GM21723 (cell line): ENCODE results near the gene RPS4Y1.
"Not testable (repeated sequence)": the region's sequence is repeated elsewhere in the genome, so short reads cannot be mapped to it uniquely, and the experiment has no call there.

ENCODE experiments used
- ATAC-seq: cut with Tn5 transposase; IDR thresholded peaks from one replicate; pipeline ENCODE4 v1.9.1; 2021; ENCODE audit warnings: mild to moderate bottlenecking, moderate library complexity; ENCODE audit not compliant: unreplicated experiment

RPS4Y1 gene

DNA sequence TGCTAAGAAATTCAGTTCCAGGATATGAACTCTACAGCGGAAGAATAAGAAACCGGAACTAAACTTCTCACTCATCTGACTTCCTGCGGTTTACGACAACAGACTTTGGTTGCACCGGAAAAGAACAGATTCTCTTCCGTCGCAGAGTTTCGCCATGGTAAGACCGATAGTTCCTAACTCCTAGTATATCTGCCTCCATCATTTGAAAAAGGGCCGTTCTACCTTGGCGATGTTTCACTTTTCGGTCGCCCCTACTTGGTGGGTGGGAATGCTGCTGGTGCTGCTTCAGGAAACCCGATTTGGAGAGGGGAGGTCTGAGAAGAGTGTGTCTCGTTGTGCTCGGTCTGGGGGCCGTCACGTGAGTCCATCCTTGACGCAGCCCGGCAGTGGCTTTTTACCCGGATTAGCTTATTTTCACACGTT is at the start of gene RPS4Y1:
TSS of gene RPS4Y1 (plus strand) at position 132 of the 423 bp plus-strand sequence. CDS start at position 155, 23 bp downstream.
- no peak for ATAC-seq

GRCh38 chrY:2796977-2797523 is 44.4 kb upstream of the RPS4Y1 start:
- no peak for ATAC-seq

GRCh38 chrY:2797991-2798390 is 43.4 kb upstream of the RPS4Y1 start:
- no peak for ATAC-seq

DNA sequence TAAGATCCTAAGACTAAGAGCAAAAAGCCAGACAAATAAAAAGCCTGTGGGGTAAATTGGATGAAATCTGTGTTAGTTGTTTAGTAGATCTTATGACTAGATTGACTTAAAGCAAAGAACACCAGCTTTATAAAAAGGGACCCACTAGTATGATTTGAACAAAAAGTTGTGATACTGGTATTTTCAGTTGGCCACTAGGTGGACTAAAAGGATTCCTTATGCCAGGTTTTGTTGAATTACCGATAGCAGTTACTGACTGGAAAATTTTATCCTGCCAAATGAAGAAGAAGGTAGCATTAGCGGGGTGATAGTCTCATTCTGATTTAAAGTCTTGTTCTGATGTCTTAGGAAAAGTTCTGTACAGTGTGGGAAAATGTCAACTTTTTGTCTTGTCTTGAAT is 41.2 kb upstream of the RPS4Y1 start:
- ATAC-seq, result no peak

DNA sequence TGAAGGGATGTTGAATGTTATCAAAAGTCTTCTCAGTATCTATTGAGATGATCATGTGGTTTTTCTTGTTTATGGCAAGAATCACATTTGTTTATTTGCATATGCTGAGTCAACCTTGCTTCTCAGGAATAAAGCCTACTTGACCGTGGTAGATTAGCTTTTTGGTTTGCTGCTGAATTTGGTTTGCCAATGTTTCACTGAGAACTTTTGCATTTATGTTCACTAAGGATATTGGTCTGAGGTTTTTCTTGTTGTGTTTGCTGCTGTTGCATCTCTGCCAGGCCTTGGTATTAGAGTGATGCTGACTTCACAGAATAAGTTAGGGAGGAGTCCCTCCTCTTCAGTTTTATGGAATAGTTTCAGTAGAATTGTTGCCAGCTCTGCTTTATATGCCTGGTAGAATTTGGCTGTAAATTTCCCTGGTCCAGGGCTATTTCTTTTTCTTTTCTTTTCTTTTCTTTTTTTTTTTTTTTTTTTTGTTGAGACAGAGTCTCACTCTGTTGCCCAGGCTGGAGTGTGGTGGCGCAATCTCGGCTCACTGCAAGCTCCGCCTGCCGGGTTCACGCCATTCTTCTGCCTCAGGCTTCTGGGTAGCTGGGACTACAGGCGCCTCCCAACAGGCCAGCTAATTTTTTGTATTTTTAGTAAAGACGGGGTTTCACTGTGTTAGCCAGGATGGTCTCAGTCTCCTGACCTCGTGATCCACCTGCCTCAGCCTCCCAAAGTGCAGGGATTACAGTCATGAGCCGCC is 24.1 kb upstream of the RPS4Y1 start:
- not testable (repeated sequence) for ATAC-seq

DNA sequence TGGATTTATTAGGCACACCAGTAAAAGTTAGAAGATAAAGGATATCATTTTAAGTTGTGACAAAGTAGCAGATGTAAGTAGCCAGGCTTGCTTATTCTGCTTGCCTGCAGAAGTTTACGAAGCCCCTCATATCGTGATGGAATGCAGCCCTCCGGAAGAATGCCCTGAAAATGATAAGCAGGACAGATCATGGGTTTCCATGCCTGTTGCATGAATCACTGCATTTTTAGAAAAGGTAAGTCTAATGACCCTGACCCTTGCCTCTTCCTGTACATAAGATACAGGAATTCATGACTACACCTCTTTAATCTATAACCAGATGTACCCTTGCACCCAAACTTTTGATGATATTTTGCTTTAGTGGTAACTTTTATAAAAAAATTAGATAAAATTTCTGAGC is 16.9 kb upstream of the RPS4Y1 start:
- ATAC-seq, result no peak

- ATAC-seq, result no peak
Measured at GRCh38 chrY:2828497-2828896, 12.9 kb upstream of the RPS4Y1 start.

GRCh38 chrY:2835230-2835629 is 6.2 kb upstream of the RPS4Y1 start:
- no peak for ATAC-seq

DNA sequence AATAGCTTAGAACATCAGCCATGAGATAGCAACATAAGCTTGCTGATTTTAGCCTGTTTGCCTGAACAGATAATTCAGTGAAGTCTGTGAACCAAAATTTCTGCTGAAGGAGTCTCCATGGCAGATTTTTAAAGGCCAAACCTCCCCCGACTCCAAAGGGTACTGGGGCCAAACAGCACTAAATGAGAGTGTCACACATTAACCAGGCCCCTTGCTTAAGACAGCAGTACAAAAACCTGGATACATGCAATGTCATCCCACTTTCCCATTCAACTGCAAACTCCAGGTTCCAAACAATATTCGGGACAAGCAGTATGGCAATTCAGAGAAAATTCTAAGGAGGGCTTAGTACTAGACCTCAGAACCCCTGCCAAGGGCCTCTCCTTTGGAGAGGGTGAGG is 4.3 kb upstream of the RPS4Y1 start:
- ATAC-seq, result no peak

DNA sequence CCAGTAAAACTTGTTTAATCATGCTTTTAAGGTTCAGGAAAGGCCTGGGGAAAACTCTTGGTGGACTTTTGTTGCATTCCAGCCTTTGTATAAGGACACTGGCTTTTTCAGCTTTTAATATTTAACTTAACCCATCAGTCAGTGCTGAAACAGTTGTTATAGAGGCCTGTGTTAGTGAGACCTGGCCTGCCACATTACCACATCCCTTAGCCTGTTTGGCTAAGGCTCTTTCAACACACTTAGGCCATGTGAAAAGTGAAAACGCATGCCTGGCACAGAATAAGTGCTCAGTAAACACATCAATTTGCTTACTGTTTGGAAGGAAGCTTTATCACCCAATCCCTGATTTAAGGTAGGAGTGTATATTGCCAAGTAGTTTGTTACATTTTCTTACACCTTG is 3.5 kb upstream of the RPS4Y1 start:
- no peak for ATAC-seq

GRCh38 chrY:2846791-2847190 is 5.4 kb downstream of the RPS4Y1 start:
- ATAC-seq, result no peak

GRCh38 chrY:2848384-2848783 is 7.0 kb downstream of the RPS4Y1 start:
- no peak for ATAC-seq

- ATAC-seq, result no peak
Measured at GRCh38 chrY:2849368-2849767, 8.0 kb downstream of the RPS4Y1 start.

DNA sequence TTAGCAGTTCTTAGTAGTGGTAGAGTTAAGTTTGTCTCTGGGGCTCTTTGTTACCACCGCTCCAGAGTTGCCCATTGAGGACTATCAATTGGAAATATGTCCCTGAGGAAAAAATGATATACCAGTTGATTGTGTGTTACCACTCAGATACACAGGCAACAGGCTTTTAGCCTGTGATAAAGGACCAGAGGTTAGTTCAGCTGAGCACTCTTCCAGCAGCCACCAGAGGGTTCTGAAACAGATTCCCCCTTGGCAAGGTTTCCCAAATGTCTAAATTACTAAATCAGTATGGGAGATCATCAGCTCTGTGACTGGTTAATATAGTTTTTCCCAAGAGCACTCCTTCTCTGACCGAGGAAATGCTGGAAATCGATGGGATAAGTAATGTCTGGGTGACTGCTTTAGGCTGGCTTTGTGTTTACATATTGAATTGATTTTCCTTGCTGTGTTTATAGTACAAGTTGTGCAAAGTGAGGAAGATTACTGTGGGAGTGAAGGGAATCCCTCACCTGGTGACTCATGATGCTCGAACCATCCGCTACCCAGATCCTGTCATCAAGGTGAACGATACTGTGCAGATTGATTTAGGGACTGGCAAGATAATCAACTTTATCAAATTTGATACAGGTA is 12.9 kb downstream of the RPS4Y1 start:
- no peak for ATAC-seq

DNA sequence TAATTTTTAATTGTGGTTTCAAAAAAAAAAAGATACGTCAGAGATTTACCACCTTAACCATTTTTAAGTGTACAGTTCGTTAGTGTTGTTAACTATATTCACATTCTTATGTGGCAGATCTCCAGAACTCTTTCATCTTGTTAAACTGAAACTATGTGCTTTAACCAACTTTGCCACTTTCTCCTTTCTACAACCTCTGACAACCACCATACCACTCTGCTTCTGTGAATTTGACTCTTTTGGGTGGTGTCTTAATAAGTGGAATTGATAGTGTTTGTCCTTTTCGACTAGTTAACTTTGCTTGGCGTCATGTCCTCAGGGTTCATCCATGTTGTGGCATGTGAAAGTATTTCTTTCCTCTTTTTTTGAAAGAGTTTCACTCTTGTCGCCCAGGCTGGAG is 15.7 kb downstream of the RPS4Y1 start:
- ATAC-seq, result no peak

GRCh38 chrY:2857686-2858085 is 16.3 kb downstream of the RPS4Y1 start:
- ATAC-seq, result no peak

GRCh38 chrY:2859782-2860181 is 18.4 kb downstream of the RPS4Y1 start:
- no peak for ATAC-seq

DNA sequence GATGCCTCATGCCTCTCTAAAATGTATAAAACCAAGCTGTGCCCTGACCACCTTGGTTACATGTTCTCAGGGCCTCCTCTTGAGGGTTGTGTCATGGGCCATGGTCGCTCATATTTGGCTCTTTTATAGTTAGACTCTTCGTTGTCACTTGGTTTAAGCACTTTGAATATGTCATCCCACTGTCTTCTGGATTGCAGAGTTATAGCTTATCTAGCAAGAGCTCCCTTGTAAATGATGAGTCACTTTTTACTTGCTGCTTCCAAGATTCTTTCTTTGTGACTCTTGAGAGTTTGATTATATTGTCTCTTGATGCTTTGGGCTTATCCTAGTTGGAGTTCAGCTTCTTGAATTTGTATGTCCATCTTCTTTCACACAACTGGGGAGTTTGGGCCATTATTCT is 19.1 kb downstream of the RPS4Y1 start:
- ATAC-seq, result no peak

DNA sequence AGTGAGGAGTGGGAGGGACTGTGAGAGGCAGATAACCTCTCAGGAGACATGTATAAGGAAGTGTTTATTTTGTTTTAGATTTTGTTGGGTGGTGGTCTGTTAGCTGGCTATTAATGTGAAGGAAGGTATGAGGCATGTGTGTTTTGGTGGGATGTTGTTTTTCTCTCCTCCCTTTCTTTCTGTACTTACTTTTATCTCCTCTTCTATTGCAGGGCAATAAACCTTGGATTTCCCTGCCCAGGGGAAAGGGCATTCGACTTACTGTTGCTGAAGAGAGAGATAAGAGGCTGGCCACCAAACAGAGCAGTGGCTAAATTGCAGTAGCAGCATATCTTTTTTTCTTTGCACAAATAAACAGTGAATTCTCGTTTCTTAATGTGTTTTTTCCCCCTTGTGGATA is 25.2 kb downstream of the RPS4Y1 start:
- no peak for ATAC-seq

DNA sequence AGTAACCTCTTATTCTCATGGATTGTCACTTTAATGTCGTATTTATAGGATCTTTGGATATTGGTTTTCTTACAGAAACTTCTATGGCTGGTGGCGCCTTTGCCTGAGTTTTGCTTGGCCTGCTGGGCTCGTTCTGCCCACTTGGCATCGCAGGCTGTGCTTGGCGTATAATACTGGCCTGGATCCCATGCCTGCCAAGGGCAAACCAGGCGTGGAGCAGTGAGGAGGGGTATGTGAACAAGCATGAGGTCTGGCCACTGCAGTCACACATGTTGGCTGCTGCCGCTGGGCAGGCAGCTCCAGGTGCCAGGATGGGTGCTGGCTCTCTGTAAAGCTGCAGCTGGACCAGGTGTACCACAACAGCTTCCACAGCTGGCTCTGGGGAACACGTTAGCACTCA is 26.1 kb downstream of the RPS4Y1 start:
- no peak for ATAC-seq

GRCh38 chrY:2868035-2868607 is 26.7 kb downstream of the RPS4Y1 start:
- no peak for ATAC-seq

DNA sequence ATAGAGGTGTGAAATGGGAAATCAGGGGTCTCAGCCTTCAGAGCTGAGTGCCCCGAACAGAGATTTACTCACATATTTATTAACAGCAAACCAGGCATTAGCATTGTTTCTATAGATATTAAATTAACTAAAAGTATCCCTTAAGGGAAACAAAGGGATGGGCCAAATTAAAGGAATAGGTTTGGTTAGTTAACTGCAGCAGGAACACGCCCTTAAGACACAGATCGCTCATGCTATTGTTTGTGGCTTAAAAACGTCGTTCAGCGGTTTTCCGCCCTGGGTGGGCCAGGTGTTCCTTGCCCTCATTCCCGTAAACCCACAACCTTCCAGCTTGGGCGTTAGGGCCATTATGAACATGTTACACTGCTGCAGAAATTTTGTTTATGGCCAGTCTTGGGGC is 30.8 kb downstream of the RPS4Y1 start:
- not testable (repeated sequence) for ATAC-seq
